Hepatocyte (in vitro differentiated cells): ENCODE data around the gene ZNF576.

Experiments used
- EZH2 ChIP-seq: fragments of 200-600 bp; sonication (generic); IDR thresholded peaks from 2 replicates; pipeline ENCODE4 v1.6.1; 2016; ENCODE audit warnings: antibody characterized with exemption, mild to moderate bottlenecking, borderline replicate concordance
- TF ChIP-seq, protein P1 (sequence below): fragments of 200-600 bp; sonication (generic); IDR thresholded peaks from 2 replicates; pipeline ENCODE4 v1.5.1; 2016; ENCODE audit warnings: antibody characterized with exemption, mild to moderate bottlenecking; ENCODE audit not compliant: poor library complexity

DNA sequence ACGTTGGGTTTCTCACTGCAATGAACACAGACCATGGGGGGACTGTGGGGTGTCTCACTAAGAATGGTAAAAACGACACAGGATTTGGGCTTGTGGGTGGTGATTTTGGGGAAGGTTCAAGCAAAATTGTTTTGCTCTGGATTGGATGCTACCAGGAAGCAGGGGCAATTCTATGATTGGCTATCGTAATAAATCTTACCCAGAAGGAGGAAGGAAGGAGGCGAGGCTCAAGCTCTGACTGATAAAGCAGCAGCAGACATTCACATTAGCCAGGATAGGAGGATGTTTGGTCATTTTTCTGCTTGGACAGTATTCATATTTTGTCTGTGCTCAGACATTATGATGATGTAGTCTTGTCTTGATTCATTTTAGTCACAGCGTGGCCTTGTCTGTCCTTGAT is 1.5 kb downstream of the ZNF576 start:
- TF ChIP-seq, protein P1, sequence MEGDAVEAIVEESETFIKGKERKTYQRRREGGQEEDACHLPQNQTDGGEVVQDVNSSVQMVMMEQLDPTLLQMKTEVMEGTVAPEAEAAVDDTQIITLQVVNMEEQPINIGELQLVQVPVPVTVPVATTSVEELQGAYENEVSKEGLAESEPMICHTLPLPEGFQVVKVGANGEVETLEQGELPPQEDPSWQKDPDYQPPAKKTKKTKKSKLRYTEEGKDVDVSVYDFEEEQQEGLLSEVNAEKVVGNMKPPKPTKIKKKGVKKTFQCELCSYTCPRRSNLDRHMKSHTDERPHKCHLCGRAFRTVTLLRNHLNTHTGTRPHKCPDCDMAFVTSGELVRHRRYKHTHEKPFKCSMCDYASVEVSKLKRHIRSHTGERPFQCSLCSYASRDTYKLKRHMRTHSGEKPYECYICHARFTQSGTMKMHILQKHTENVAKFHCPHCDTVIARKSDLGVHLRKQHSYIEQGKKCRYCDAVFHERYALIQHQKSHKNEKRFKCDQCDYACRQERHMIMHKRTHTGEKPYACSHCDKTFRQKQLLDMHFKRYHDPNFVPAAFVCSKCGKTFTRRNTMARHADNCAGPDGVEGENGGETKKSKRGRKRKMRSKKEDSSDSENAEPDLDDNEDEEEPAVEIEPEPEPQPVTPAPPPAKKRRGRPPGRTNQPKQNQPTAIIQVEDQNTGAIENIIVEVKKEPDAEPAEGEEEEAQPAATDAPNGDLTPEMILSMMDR = no peak
- no peak for TF ChIP-seq EZH2
